Effector memory CD4-positive, alpha-beta T cell (primary cell): ENCODE data around the gene GNB3.
A peak's percentile ranks its signal among the peaks of the same experiment; 100 is the strongest.

ENCODE experiments used
- DNase-seq, 3 donors: peaks; one replicate each; pipeline ENCODE4 v3.0.0-alpha.2; 2020
- H3K27ac ChIP-seq: 2 replicates; pipeline ENCODE4 v1.7.0; 2013; ENCODE audit warnings: mild to moderate bottlenecking, low read length, moderate library complexity; ENCODE audit not compliant: insufficient read depth, poor library complexity, severe bottlenecking
- H3K27me3 ChIP-seq: replicated peaks from 2 replicates; pipeline ENCODE4 v1.7.0; 2013; ENCODE audit warnings: mild to moderate bottlenecking, low read length; ENCODE audit not compliant: insufficient read depth, control insufficient read depth, poor library complexity, severe bottlenecking
- H3K36me3 ChIP-seq: 2 replicates; pipeline ENCODE4 v1.7.0; 2013; ENCODE audit warnings: mild to moderate bottlenecking, low read length, moderate library complexity; ENCODE audit not compliant: control insufficient read depth, insufficient read depth
- H3K4me1 ChIP-seq: 2 replicates; pipeline ENCODE4 v1.7.0; 2013; ENCODE audit warnings: low read length, mild to moderate bottlenecking; ENCODE audit not compliant: control insufficient read depth, insufficient read depth, poor library complexity, severe bottlenecking
- H3K4me3 ChIP-seq: 2 replicates; pipeline ENCODE4 v1.7.0; 2013; ENCODE audit warnings: low read length, low read depth, mild to moderate bottlenecking; ENCODE audit not compliant: insufficient read depth, poor library complexity, severe bottlenecking
- H3K9me3 ChIP-seq: 2 replicates; pipeline ENCODE4 v1.7.0; 2013; ENCODE audit warnings: mild to moderate bottlenecking, low read length, moderate library complexity; ENCODE audit not compliant: control insufficient read depth

The GNB3 gene

DNA sequence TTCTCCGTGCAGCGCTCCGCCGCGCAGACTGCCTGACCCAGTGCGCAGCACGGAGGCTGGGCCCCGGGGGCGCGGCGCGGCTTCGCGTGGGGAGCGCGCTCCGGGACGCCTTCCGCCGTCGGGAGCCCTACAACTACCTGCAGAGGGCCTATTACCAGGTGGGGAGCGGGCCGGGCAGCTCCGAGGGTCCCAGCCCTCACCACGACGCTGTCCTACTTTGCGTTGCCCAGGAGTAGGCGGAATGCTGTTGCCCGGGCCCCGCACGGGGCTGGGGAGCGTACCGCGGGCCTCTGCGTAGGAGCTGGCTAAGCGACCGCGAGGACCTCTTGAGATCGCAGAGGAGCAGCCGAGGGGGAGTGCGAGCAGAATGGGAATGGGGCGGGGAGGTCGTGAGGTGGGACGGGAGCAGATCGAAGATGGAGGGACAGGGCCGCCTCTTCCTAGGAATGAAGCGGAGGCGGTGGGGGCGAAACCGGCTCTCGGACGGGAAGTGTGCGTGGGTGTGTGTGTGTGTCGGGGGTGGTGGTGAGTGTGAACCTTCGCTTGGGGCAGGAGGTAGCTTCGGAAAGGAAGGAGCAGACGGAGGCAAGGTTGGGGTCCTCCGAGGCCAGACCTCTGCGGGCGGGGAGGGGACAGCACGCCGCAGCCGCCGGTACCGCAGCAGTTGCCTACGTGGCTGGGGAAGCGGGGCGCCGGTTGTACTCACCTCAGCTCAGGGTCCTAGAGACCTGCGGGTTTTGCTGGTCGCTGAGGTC lies 11.8 kb upstream of the GNB3 start:
- Histone ChIP-seq H3K36me3 (no peaks in the 10 kb centered on the region), H3K9me3 (no peaks in the 10 kb centered on the region), H3K4me3 (peak overlapping the region; percentile 67), H3K4me1 (peaks cover 8% of the 10 kb centered on the region), H3K27ac (peak overlapping the region; percentile 4), H3K27me3 (peaks cover 7% of the 10 kb centered on the region)
- DNase-seq: no peak

DNA sequence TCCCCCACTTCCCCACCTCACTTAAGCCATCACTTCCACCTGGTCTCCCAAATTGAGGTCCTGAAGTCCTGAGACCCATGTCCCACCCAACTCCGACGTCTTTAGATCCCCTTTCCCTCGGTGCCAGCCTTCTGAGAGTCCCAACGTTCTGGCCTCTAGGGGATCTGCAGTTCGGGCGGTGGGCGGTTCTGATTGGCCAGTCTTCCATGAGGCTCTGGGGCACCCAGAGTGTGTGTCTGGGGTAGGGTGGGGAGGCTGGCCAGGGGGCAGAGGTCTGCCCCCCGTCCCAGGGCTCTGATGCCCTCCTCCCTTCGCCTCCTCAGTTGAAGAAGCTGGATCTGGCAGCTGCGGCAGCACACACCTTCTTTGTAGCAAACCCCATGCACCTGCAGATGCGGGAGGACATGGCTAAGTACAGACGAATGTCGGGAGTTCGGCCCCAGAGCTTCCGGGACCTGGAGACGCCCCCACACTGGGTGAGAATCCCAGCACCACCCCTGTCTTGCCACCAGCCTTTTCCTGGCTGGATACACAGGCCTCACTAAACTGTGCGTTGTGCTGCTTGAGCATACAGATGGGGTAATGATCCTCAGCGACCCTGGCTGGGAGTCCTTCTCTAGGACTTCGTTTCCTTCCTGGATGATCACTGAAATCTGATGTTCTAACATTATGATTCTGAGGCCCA lies 11.0 kb upstream of the GNB3 start:
- no peak for DNase-seq
- Histone ChIP-seq H3K4me1 (peaks cover 8% of the 10 kb centered on the region), H3K27me3 (peaks cover 7% of the 10 kb centered on the region), H3K9me3 (no peaks in the 10 kb centered on the region), H3K27ac (no peak overlapping the region), H3K4me3 (peak overlapping the region; percentile 67), H3K36me3 (no peaks in the 10 kb centered on the region)

DNA sequence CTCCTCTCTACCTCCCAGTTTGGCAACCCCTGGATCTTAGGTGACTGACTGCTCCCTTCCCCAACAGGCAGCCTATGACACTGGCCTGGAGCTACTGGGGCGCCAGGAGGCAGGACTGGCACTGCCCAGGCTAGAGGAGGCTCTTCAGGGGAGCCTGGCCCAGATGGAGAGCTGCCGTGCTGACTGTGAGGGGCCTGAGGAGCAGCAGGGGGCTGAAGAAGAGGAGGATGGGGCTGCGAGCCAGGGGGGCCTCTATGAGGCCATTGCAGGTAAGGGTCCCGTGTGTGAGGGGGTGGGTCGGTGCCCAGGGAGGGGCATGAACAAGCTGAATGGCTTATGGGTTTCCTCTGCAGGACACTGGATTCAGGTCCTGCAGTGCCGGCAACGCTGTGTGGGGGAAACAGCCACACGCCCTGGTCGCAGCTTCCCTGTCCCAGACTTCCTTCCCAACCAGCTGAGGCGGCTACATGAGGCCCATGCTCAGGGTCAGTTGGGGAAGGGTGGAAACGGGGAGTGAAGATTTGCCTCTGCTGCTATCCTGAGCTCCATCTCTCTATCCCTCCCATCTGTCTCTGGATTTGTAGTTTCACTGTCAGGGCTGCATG lies 10.3 kb upstream of the GNB3 start:
- DNase-seq: no peak
- no peak overlapping the region for H3K4me3 ChIP-seq
- no peak overlapping the region for H3K27ac ChIP-seq
- H3K9me3 ChIP-seq: no peaks in the 10 kb centered on the region
- H3K36me3 ChIP-seq: no peaks in the 10 kb centered on the region
- peaks cover 7% of the 10 kb centered on the region for H3K27me3 ChIP-seq
- peaks cover 8% of the 10 kb centered on the region for H3K4me1 ChIP-seq

DNA sequence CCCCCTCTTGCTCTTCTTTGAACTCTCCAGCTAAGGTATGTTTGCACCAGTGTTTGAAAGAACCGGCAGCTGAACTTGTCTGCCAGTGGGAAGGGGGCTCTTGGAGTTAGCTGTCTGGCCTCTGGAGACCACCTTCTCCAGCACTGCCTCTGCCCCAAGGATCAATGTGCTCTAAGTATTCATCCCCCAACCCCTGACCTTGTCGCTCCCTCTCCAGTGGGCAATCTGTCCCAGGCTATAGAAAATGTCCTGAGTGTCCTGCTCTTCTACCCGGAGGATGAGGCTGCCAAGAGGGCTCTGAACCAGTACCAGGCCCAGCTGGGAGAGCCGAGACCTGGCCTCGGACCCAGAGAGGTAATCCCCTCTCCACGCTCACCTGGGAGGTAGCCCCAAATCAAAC lies 9.7 kb upstream of the GNB3 start:
- no peaks in the 10 kb centered on the region for H3K36me3 ChIP-seq
- no peak overlapping the region for H3K27ac ChIP-seq
- no peaks in the 10 kb centered on the region for H3K9me3 ChIP-seq
- DNase-seq: no peak
- H3K4me1 ChIP-seq: peaks cover 8% of the 10 kb centered on the region
- no peak overlapping the region for H3K4me3 ChIP-seq
- H3K27me3 ChIP-seq: peaks cover 7% of the 10 kb centered on the region

DNA sequence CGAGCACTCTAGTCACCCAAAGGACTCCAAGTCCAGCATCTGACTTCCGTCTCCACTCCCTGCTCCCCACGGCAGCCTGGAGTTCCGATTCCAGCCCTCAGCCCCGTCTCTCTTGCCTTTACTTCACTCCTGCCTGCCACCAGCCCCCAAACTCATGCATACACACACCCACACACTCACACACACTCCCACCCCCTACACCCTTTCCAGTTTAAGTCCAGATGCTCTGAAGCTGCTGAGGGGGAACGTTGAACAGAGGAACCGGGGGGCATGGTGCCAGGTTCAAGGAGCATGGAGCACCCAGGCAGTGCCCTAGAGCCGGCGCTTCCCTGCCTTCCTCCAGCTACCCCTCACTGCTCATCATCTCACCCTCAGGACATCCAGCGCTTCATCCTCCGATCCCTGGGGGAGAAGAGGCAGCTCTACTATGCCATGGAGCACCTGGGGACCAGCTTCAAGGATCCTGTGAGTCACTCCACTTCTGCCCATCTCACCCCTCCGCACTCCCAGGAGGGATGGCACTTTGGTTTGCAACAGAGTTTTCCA lies 9.2 kb upstream of the GNB3 start:
- Histone ChIP-seq H3K36me3 (no peaks in the 10 kb centered on the region), H3K4me1 (peaks cover 8% of the 10 kb centered on the region), H3K4me3 (no peak overlapping the region), H3K27me3 (peaks cover 7% of the 10 kb centered on the region), H3K27ac (no peak overlapping the region), H3K9me3 (no peaks in the 10 kb centered on the region)
- DNase-seq: no peak

DNA sequence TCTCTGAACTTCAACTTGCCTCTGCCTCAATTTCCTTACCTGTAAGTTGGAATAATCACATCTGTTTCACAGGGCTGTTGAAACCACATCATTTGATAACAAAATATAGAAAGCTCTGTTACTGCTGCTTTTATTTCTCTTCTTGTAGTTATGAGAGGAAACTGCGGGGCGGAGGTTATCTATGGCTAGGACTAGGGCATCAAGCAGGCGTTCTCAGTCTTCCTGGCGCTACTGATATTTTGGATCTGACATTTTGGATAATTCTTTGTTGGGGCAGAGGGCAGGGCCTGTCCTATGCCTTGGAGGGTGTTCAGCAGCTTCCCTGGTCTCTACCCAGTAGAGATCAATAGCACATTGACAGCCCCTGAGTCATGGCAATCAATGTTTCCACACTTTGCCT lies 8.6 kb upstream of the GNB3 start:
- DNase-seq: no peak
- Histone ChIP-seq H3K4me1 (peaks cover 8% of the 10 kb centered on the region), H3K27ac (no peak overlapping the region), H3K27me3 (peaks cover 5% of the 10 kb centered on the region), H3K4me3 (no peak overlapping the region), H3K36me3 (no peaks in the 10 kb centered on the region), H3K9me3 (no peaks in the 10 kb centered on the region)

DNA sequence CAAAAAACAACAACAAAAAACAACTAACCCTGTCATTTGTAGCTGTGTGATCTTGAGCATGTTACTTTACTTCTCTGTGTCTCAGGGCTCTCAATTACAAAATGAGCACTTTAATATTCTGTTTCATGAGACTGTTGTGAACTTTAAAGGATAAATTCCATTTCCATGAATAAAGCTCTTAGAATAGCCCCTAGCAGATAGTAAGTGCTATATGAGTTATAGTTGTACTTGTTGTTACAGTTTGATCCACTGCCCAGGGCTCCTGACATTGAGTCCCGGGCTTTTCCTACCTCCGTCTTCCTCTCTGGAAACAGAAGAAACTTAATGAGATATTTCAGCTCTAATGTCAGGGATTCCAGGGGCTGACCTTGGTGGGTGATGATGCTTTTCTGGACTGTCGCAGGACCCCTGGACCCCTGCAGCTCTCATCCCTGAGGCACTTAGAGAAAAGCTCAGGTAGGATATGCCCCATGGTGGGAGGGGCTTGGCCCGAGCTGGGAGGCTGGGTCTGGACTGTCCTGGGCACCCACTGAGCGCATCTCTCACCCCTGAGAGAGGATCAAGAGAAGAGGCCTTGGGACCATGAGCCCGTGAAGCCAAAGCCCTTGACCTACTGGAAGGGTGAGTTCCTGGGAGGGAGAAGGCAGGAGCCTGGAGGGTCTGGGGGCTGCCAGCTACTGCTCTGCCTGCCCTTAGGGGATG lies 7.4 kb upstream of the GNB3 start:
- peaks cover 8% of the 10 kb centered on the region for H3K4me1 ChIP-seq
- H3K9me3 ChIP-seq: no peaks in the 10 kb centered on the region
- no peak overlapping the region for H3K27ac ChIP-seq
- no peak for DNase-seq
- H3K36me3 ChIP-seq: no peaks in the 10 kb centered on the region
- no peak overlapping the region for H3K4me3 ChIP-seq
- no peaks in the 10 kb centered on the region for H3K27me3 ChIP-seq

DNA sequence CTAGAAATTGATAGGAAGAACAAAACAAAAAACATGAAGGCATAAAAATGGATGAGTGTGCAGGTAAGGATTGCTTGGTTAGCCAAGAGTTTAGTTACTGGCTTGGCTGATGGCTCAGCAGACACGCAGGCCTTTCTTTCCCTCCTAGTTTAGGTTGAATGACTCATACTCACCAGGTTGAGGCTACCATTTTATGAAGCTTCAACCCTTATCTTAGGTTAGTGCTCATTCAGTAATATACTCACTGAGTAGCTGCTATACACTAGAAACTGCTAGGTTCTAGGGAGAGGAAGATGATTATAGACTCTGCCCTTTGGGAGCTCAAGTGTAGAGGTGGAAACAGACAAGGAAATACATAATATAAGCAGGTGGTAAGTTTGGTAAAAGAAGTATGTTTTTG lies 6.5 kb upstream of the GNB3 start:
- H3K36me3 ChIP-seq: no peaks in the 10 kb centered on the region
- H3K9me3 ChIP-seq: no peaks in the 10 kb centered on the region
- peaks cover 4% of the 10 kb centered on the region for H3K4me1 ChIP-seq
- no peak overlapping the region for H3K4me3 ChIP-seq
- no peak for DNase-seq
- H3K27me3 ChIP-seq: no peaks in the 10 kb centered on the region
- no peak overlapping the region for H3K27ac ChIP-seq

DNA sequence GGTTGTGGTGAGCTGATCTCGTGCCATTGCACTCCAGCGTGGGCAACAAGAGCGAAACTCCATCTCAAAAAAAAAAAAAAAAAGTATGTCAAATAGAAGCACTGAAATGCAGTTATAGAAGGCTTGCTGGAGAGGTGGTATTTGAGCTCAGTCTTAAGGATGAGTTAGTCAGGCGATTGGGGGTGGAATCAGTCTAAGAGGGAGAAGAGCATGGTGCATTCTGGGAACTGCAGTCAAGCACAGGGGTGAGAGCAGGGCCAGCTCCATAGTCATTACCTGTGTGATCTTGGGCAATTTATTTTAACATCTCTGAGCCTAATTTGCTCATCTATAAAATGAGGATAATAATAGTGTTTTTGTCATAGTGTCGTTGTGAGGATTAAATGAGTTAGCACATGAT lies 5.9 kb upstream of the GNB3 start:
- Histone ChIP-seq H3K4me1 (no peaks in the 10 kb centered on the region), H3K36me3 (no peaks in the 10 kb centered on the region), H3K27me3 (no peaks in the 10 kb centered on the region), H3K9me3 (no peaks in the 10 kb centered on the region), H3K4me3 (no peak overlapping the region), H3K27ac (no peak overlapping the region)
- no peak for DNase-seq
